GM23338 (cell line): Measurements from ENCODE around the gene SYNDIG1. TPM values are rescaled to one million over a fixed set of nuclear protein-coding genes. Genes with fewer than 3 reads are reported as not detected.
A peak's percentile ranks its signal among the peaks of the same experiment; 100 is the strongest.

ENCODE experiments used
- ATAC-seq: fragments of 200-7000 bp; cut with Tn5 transposase; 3 replicates; pipeline ENCODE4 v1.9.1; 2020
- DNase-seq: peaks from one replicate; pipeline ENCODE4 v3.0.0-alpha.2; 2015; ENCODE audit warnings: low spot score
- H2AFZ ChIP-seq: fragments of 200-600 bp; sonication (generic); 2 replicates; pipeline ENCODE4 v1.8.0; 2016; ENCODE audit warnings: antibody characterized with exemption, mild to moderate bottlenecking, moderate library complexity
- H3F3A ChIP-seq: fragments of 200-600 bp; sonication (generic); replicated peaks from 2 replicates; pipeline ENCODE4 v1.8.0; 2017; ENCODE audit warnings: antibody characterized with exemption, mixed run types, low read depth
- H3K27ac ChIP-seq: fragments of 200-600 bp; sonication (generic); 2 replicates; pipeline ENCODE4 v1.6.1; 2016; ENCODE audit warnings: low read depth
- H3K27me3 ChIP-seq: fragments of 200-600 bp; sonication (generic); 2 replicates; pipeline ENCODE4 v1.8.0; 2016; ENCODE audit warnings: mild to moderate bottlenecking, mixed run types, moderate library complexity; ENCODE audit not compliant: insufficient read depth
- H3K36me3 ChIP-seq: fragments of 200-600 bp; sonication (generic); 2 replicates; pipeline ENCODE4 v1.8.0; 2016; ENCODE audit warnings: mild to moderate bottlenecking; ENCODE audit not compliant: insufficient read depth
- H3K4me1 ChIP-seq: fragments of 200-600 bp; sonication (generic); 2 replicates; pipeline ENCODE4 v1.8.0; 2016; ENCODE audit warnings: mild to moderate bottlenecking, moderate library complexity; ENCODE audit not compliant: insufficient read depth
- H3K4me2 ChIP-seq: fragments of 200-600 bp; sonication (generic); 2 replicates; pipeline ENCODE4 v1.7.1; 2017; ENCODE audit warnings: mixed run types
- H3K4me3 ChIP-seq: fragments of 200-600 bp; sonication (generic); 2 replicates; pipeline ENCODE4 v1.6.1; 2016; ENCODE audit warnings: mixed run types
- H3K79me2 ChIP-seq: fragments of 200-600 bp; sonication (generic); replicated peaks from 2 replicates; pipeline ENCODE4 v1.8.0; 2017; ENCODE audit warnings: mild to moderate bottlenecking; ENCODE audit not compliant: insufficient read depth
- H3K9me2 ChIP-seq: fragments of 200-600 bp; sonication (generic); 2 replicates; pipeline ENCODE4 v1.8.0; 2017; ENCODE audit not compliant: insufficient read depth
- H4K20me1 ChIP-seq: fragments of 200-600 bp; sonication (generic); replicated peaks from 2 replicates; pipeline ENCODE4 v1.8.0; 2017; ENCODE audit warnings: mild to moderate bottlenecking; ENCODE audit not compliant: insufficient read depth
- H3K27ac Mint-ChIP-seq: 2 replicates; pipeline ENCODE4 v1.8.0; 2020; ENCODE audit warnings: inconsistent platforms, mild to moderate bottlenecking, moderate library complexity, mixed read lengths
- H3K27me3 Mint-ChIP-seq: 3 replicates; pipeline ENCODE4 v1.8.0; 2022; ENCODE audit warnings: low read depth, mild to moderate bottlenecking, moderate library complexity, mixed read lengths, inconsistent platforms; ENCODE audit not compliant: insufficient read depth, poor library complexity
- H3K36me3 Mint-ChIP-seq: 3 replicates; pipeline ENCODE4 v1.8.0; 2021; ENCODE audit warnings: low read depth, mild to moderate bottlenecking, inconsistent platforms, moderate library complexity, mixed read lengths
- H3K4me1 Mint-ChIP-seq: 3 replicates; pipeline ENCODE4 v1.8.0; 2020; ENCODE audit warnings: mild to moderate bottlenecking, inconsistent platforms, mixed read lengths
- H3K4me3 Mint-ChIP-seq: 3 replicates; pipeline ENCODE4 v1.8.0; 2021; ENCODE audit warnings: moderate library complexity, mild to moderate bottlenecking, inconsistent platforms, mixed read lengths
- H3K9me3 Mint-ChIP-seq: 3 replicates; pipeline ENCODE4 v1.8.0; 2020; ENCODE audit warnings: moderate library complexity, mild to moderate bottlenecking, inconsistent platforms, mixed read lengths
- CREB1 ChIP-seq: fragments of 250-450 bp; sonication (Bioruptor Pico); IDR thresholded peaks from 2 replicates; pipeline ENCODE4 v1.5.0; 2020; ENCODE audit warnings: low read depth, mild to moderate bottlenecking, moderate library complexity
- ETS1 ChIP-seq: IDR thresholded peaks from 2 replicates; pipeline ENCODE4 v1.6.1; 2016; ENCODE audit warnings: antibody characterized with exemption
- EZH2phosphoT487 ChIP-seq: fragments of 200-600 bp; sonication (generic); IDR thresholded peaks from one replicate; pipeline ENCODE4 v1.8.1; 2018; ENCODE audit warnings: antibody characterized with exemption; ENCODE audit not compliant: unreplicated experiment
- STAT1 ChIP-seq: IDR thresholded peaks from one replicate; pipeline ENCODE4 v1.6.1; 2016; ENCODE audit warnings: antibody characterized with exemption; ENCODE audit not compliant: unreplicated experiment
- ZNF114 ChIP-seq: fragments of 250-450 bp; sonication (Bioruptor Pico); IDR thresholded peaks from 2 replicates; pipeline ENCODE4 v1.5.0; 2020; ENCODE audit warnings: mild to moderate bottlenecking, moderate library complexity
- ZNF462 ChIP-seq: fragments of 250-450 bp; sonication (Bioruptor Pico); IDR thresholded peaks from 2 replicates; pipeline ENCODE4 v1.5.0; 2020; ENCODE audit warnings: mild to moderate bottlenecking, moderate library complexity
- polyA plus RNA-seq: library from polyadenylated mRNA; unstranded; fragments of >200 nt; fragmentation: Nextera tagmentation; extraction: Ambion mirVana; gene quantifications from 2 replicates; pipeline ENCODE4 v1.2.1, GENCODE V29; 2016
- total RNA-seq: library from RNA; depleted of rRNA; stranded (reverse); fragments of >200 nt; shearing (Covaris generic); gene quantifications from 2 replicates; pipeline ENCODE4 v1.2.3, GENCODE V29; 2014

Gene SYNDIG1
- total and polyA plus RNA-seq, 2 experiments from 2014 or later, result 2.8 to 4.8 TPM

DNA sequence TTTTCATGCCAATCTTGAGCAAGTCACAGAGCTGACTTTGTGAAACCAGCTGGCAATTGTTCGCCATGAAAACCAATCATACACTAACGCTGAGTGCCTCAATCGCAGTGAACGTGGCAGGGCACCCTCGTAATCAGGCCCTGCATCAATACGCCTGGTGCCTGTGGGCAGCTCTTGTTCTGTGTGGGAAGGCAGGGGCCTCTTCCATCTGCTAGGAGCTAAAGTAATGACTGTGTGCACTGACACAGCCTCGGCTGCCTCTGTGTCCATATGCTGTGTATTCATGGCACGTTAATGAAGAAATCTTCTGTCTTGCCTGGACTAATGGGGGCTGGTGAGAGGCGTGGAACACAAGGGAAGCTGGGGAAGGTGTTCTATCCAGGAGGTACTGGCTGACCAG, 27.8 kb upstream of the SYNDIG1 start:
- no peaks in the 10 kb centered on the region for H3K79me2 ChIP-seq
- H3K4me1 Mint-ChIP-seq, result peaks cover 37% of the 10 kb centered on the region
- peaks cover 4% of the 10 kb centered on the region; the same call in 1 of the 2 replicates for H3K9me2 ChIP-seq
- DNase-seq (no peak), ATAC-seq (no peak)
- H3K9me3 Mint-ChIP-seq, result no peaks in the 10 kb centered on the region
- no peak overlapping the region; the same call in 1 of the 2 replicates for H3K27ac Mint-ChIP-seq
- H3F3A ChIP-seq, result 0 out of 2 replicates have a peak, but pooled peaks cover 4% of the 10 kb centered on the region
- H2AFZ ChIP-seq, result no peak overlapping the region
- no peaks in the 10 kb centered on the region for H3K36me3 ChIP-seq
- H3K27ac ChIP-seq, result no peak overlapping the region
- H3K4me1 ChIP-seq, result peaks cover 37% of the 10 kb centered on the region
- H4K20me1 ChIP-seq, result no peaks in the 10 kb centered on the region
- no peak overlapping the region for H3K4me3 Mint-ChIP-seq
- H3K27me3 Mint-ChIP-seq, result peaks cover 6% of the 10 kb centered on the region
- H3K36me3 Mint-ChIP-seq, result no peaks in the 10 kb centered on the region
- H3K4me2 ChIP-seq, result no peak overlapping the region
- no peak for TF ChIP-seq ZNF462
- no peak for TF ChIP-seq STAT1
- TF ChIP-seq ETS1, result no peak
- no peak for TF ChIP-seq ZNF114 (CRISPR knock-in tag)
- H3K27me3 ChIP-seq, result no peaks in the 10 kb centered on the region
- H3K4me3 ChIP-seq, result no peak overlapping the region

DNA sequence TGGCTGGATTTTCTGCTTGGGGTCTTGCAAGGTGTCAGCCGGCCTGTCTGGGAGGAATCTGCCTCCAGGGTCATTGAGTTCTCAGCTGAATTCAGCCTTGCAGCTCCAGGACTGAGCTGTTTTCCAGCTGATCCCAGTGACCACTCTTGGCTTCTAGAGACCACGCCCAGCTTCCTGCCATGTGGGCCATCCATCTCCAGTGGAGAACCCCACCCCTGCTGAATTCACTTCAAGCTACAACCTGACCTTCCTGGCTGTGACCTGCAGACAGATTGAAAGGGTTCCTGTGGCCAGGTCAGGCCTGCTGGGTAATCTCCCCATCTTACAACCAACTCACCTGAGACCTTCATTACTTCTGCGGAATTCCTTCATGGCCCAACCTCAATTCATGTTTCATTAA, 26.5 kb upstream of the SYNDIG1 start:
- no peak overlapping the region for H2AFZ ChIP-seq
- H4K20me1 ChIP-seq, result no peaks in the 10 kb centered on the region
- H3K9me2 ChIP-seq, result peaks cover 4% of the 10 kb centered on the region; the same call in 1 of the 2 replicates
- no peak overlapping the region for H3K4me3 ChIP-seq
- Mint-ChIP-seq H3K27me3 (peaks cover 7% of the 10 kb centered on the region), H3K27ac (peak overlapping the region; percentile 38; the same call in 1 of the 2 replicates), H3K4me1 (peaks cover 46% of the 10 kb centered on the region), H3K36me3 (no peaks in the 10 kb centered on the region), H3K9me3 (no peaks in the 10 kb centered on the region), H3K4me3 (no peak overlapping the region; the same call in 2 of the 3 replicates)
- DNase-seq (no peak), ATAC-seq (peak; percentile 5; the same call in 2 of the 3 replicates)
- no peaks in the 10 kb centered on the region for H3K27me3 ChIP-seq
- peak overlapping the region; percentile 53 for H3K4me2 ChIP-seq
- H3K79me2 ChIP-seq, result no peaks in the 10 kb centered on the region
- H3F3A ChIP-seq, result 0 out of 2 replicates have a peak, but pooled peaks cover 4% of the 10 kb centered on the region
- H3K27ac ChIP-seq, result peak overlapping the region; percentile 85
- no peaks in the 10 kb centered on the region for H3K36me3 ChIP-seq
- H3K4me1 ChIP-seq, result peaks cover 37% of the 10 kb centered on the region
- TF ChIP-seq STAT1 (no peak), EZH2phosphoT487 (no peak), CREB1 (CRISPR knock-in tag) (no peak)
